Neural cell (in vitro differentiated cells): Measurements from ENCODE around the gene OR4N2. TPM values are rescaled to one million over a fixed set of nuclear protein-coding genes. Genes with fewer than 3 reads are reported as not detected.
"Not testable (repeated sequence)": the region's sequence is repeated elsewhere in the genome, so short reads cannot be mapped to it uniquely, and the experiment has no call there.

Experiments used
- H2AFZ ChIP-seq: fragments of 200-600, 300-800 bp; sonication (generic), shearing (Covaris generic); 2 replicates; pipeline ENCODE4 v1.6.0; 2014; ENCODE audit warnings: low read depth, mild to moderate bottlenecking, antibody characterized with exemption, low read length, moderate library complexity
- H3F3A ChIP-seq: fragments of 200-600 bp; shearing (Covaris generic); 2 replicates; pipeline ENCODE4 v1.6.1; 2016; ENCODE audit warnings: mild to moderate bottlenecking, moderate library complexity, mixed read lengths, antibody characterized with exemption, low read length; ENCODE audit not compliant: insufficient read depth, poor library complexity, severe bottlenecking
- H3K27ac ChIP-seq: fragments of 200-600, 300-800 bp; sonication (generic), shearing (Covaris generic); 2 replicates; pipeline ENCODE4 v1.5.1; 2014; ENCODE audit warnings: mild to moderate bottlenecking, low read length, moderate library complexity
- H3K27me3 ChIP-seq: fragments of 300-800, 200-600 bp; sonication (generic), shearing (Covaris generic); 2 replicates; pipeline ENCODE4 v1.6.0; 2014; ENCODE audit warnings: mild to moderate bottlenecking, low read depth, low read length, moderate library complexity; ENCODE audit not compliant: insufficient read depth
- H3K36me3 ChIP-seq: fragments of 300-800, 200-600 bp; sonication (generic), shearing (Covaris generic); 2 replicates; pipeline ENCODE4 v1.5.1; 2014; ENCODE audit warnings: mild to moderate bottlenecking, antibody characterized with exemption, low read length, moderate library complexity; ENCODE audit not compliant: insufficient read depth
- H3K4me2 ChIP-seq: fragments of 300-800, 200-600 bp; sonication (generic), shearing (Covaris generic); 2 replicates; pipeline ENCODE4 v1.6.0; 2014; ENCODE audit warnings: mild to moderate bottlenecking, low read length
- H3K4me3 ChIP-seq: fragments of 300-800, 200-600 bp; sonication (generic), shearing (Covaris generic); 2 replicates; pipeline ENCODE4 v1.5.1; 2014; ENCODE audit warnings: mild to moderate bottlenecking, low read length, moderate library complexity
- H3K79me2 ChIP-seq: fragments of 200-600 bp; shearing (Covaris generic); replicated peaks from 2 replicates; pipeline ENCODE4 v1.6.0; 2014; ENCODE audit warnings: mild to moderate bottlenecking, low read length, moderate library complexity; ENCODE audit not compliant: insufficient read depth
- H3K9ac ChIP-seq: fragments of 300-800, 200-600 bp; sonication (generic), shearing (Covaris generic); 2 replicates; pipeline ENCODE4 v1.6.1; 2016; ENCODE audit warnings: mild to moderate bottlenecking, low read length, mixed read lengths
- H3K9me2 ChIP-seq: fragments of 200-600 bp; shearing (Covaris generic); 2 replicates; pipeline ENCODE4 v1.6.1; 2016; ENCODE audit warnings: mild to moderate bottlenecking, low read length, mixed read lengths; ENCODE audit not compliant: insufficient read depth
- H3K9me3 ChIP-seq: fragments of 200-600, 300-800 bp; sonication (generic), shearing (Covaris generic); 2 replicates; pipeline ENCODE4 v1.6.1; 2016; ENCODE audit warnings: mild to moderate bottlenecking, mixed run types, low read length, moderate library complexity, mixed read lengths
- H4K20me1 ChIP-seq: fragments of 200-600 bp; shearing (Covaris generic); 2 replicates; pipeline ENCODE4 v1.6.1; 2016; ENCODE audit warnings: mild to moderate bottlenecking, mixed run types; ENCODE audit not compliant: insufficient read depth
- EP300 ChIP-seq: fragments of 450-650 bp; conservative IDR thresholded peaks from 2 replicates; pipeline ENCODE4 v1.6.1; 2014; ENCODE audit warnings: antibody characterized with exemption, mild to moderate bottlenecking, moderate library complexity; ENCODE audit not compliant: poor library complexity, severe bottlenecking
- EZH2 ChIP-seq: fragments of 200-600, 300-800 bp; shearing (Covaris generic), sonication (generic); IDR thresholded peaks from 2 replicates; pipeline ENCODE4 v1.6.1; 2014; ENCODE audit warnings: antibody characterized with exemption, low read length, borderline replicate concordance, mild to moderate bottlenecking; ENCODE audit not compliant: insufficient read depth, poor library complexity, severe bottlenecking
- MXI1 ChIP-seq: fragments of 450-650 bp; conservative IDR thresholded peaks from 2 replicates; pipeline ENCODE4 v1.6.1; 2014; ENCODE audit warnings: antibody characterized with exemption, mild to moderate bottlenecking; ENCODE audit not compliant: poor library complexity, severe bottlenecking
- POLR2AphosphoS5 ChIP-seq: IDR thresholded peaks from 2 replicates; pipeline ENCODE4 v1.6.1; 2012
- RAD21 ChIP-seq: fragments of 450-650 bp; conservative IDR thresholded peaks from 2 replicates; pipeline ENCODE4 v1.6.1; 2014; ENCODE audit warnings: antibody characterized with exemption, mild to moderate bottlenecking, moderate library complexity
- SMC3 ChIP-seq: fragments of 450-650 bp; conservative IDR thresholded peaks from 2 replicates; pipeline ENCODE4 v1.6.1; 2014; ENCODE audit warnings: antibody characterized with exemption, mild to moderate bottlenecking, moderate library complexity; ENCODE audit not compliant: poor library complexity
- TAF1 ChIP-seq: IDR thresholded peaks from 2 replicates; pipeline ENCODE4 v1.6.1; 2012; ENCODE audit warnings: low read depth
- polyA plus RNA-seq: library from polyadenylated mRNA; depleted of rRNA; stranded (reverse); fragments of >200 nt; gene quantifications from 2 replicates; pipeline ENCODE4 v1.2.3, GENCODE V29; 2014
- TF ChIP-seq, protein P1 (sequence below): IDR thresholded peaks from 2 replicates; pipeline ENCODE4 v1.6.1; 2012; ENCODE audit warnings: borderline replicate concordance
- TF ChIP-seq, protein P2 (sequence below): fragments of 450-650 bp; IDR thresholded peaks from 2 replicates; pipeline ENCODE4 v1.5.1; 2014; ENCODE audit warnings: antibody characterized with exemption, mild to moderate bottlenecking, moderate library complexity; ENCODE audit not compliant: poor library complexity, severe bottlenecking

OR4N2 gene
- polyA plus RNA-seq, 1 donor from 2014 or later = not detected

DNA sequence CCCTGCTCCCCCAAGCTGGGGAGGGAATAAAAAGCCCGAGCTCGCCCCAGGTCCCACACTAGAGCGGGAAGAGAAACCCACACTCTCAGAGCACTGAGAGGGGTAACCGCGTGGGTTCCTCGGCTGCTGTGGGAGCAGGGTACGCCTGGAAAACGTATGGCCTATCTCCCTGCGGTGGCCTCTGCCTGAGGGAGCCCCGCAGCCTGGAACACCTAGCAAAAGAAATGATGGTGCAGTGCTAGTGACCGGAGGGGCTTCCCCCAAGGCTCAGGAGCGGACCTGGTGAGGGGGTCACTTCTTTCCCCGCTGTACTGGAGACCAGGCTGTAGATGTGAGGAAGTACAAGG, 2.5 kb upstream of the OR4N2 start:
- Histone ChIP-seq H3K9me3 (peaks cover 6% of the 10 kb centered on the region), H2AFZ (no peak overlapping the region), H3K79me2 (no peaks in the 10 kb centered on the region), H3K9me2 (no peaks in the 10 kb centered on the region), H3K36me3 (no peaks in the 10 kb centered on the region), H3K4me2 (no peak overlapping the region), H3K27me3 (no peaks in the 10 kb centered on the region), H3K27ac (no peak overlapping the region), H3F3A (no peaks in the 10 kb centered on the region), H3K9ac (no peak overlapping the region), H3K4me3 (no peak overlapping the region), H4K20me1 (no peaks in the 10 kb centered on the region)
- TF ChIP-seq POLR2AphosphoS5 (no peak), EZH2 (no peak), MXI1 (no peak), EP300 (no peak), TAF1 (no peak), RAD21 (no peak), SMC3 (no peak)
- TF ChIP-seq, protein P1, sequence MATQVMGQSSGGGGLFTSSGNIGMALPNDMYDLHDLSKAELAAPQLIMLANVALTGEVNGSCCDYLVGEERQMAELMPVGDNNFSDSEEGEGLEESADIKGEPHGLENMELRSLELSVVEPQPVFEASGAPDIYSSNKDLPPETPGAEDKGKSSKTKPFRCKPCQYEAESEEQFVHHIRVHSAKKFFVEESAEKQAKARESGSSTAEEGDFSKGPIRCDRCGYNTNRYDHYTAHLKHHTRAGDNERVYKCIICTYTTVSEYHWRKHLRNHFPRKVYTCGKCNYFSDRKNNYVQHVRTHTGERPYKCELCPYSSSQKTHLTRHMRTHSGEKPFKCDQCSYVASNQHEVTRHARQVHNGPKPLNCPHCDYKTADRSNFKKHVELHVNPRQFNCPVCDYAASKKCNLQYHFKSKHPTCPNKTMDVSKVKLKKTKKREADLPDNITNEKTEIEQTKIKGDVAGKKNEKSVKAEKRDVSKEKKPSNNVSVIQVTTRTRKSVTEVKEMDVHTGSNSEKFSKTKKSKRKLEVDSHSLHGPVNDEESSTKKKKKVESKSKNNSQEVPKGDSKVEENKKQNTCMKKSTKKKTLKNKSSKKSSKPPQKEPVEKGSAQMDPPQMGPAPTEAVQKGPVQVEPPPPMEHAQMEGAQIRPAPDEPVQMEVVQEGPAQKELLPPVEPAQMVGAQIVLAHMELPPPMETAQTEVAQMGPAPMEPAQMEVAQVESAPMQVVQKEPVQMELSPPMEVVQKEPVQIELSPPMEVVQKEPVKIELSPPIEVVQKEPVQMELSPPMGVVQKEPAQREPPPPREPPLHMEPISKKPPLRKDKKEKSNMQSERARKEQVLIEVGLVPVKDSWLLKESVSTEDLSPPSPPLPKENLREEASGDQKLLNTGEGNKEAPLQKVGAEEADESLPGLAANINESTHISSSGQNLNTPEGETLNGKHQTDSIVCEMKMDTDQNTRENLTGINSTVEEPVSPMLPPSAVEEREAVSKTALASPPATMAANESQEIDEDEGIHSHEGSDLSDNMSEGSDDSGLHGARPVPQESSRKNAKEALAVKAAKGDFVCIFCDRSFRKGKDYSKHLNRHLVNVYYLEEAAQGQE = no peak
- TF ChIP-seq, protein P2, sequence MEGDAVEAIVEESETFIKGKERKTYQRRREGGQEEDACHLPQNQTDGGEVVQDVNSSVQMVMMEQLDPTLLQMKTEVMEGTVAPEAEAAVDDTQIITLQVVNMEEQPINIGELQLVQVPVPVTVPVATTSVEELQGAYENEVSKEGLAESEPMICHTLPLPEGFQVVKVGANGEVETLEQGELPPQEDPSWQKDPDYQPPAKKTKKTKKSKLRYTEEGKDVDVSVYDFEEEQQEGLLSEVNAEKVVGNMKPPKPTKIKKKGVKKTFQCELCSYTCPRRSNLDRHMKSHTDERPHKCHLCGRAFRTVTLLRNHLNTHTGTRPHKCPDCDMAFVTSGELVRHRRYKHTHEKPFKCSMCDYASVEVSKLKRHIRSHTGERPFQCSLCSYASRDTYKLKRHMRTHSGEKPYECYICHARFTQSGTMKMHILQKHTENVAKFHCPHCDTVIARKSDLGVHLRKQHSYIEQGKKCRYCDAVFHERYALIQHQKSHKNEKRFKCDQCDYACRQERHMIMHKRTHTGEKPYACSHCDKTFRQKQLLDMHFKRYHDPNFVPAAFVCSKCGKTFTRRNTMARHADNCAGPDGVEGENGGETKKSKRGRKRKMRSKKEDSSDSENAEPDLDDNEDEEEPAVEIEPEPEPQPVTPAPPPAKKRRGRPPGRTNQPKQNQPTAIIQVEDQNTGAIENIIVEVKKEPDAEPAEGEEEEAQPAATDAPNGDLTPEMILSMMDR = no peak

DNA sequence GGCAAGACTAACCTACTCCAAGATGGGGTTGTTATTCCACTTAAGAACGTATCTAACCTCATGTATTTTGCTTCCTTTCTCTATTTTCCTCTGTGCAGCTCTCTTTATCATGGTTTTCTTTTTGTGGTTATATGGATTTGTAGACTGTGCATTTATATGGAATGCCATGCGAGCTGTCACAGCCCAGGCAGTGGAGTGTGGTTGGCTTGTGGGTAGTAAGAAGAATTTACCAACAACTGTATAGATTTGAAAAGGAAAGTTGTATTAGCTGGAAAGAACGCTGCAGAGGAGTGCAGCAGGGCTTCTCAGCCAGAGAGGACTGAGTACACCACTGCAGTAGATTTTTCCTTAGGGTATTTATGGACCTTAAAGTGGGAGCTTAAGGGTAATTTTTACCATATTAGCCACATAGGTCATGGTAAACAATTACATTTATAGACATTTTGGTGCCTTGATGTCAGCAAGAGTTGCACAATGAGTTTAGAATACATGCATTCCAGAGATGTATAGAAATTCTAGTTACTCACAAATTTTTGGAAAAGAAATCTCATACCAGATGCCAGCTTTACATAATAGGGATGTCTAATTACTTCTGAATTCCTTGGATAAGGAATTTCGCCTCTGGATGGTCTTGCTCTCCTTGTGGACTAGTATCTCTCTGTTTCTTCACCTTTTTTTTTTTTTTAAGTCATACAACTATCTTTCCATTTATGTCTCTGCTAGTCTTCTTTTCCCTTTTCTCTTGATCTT, 9.8 kb downstream of the OR4N2 start:
- not testable (repeated sequence) for H3K27ac ChIP-seq, H4K20me1 ChIP-seq, H3K9me3 ChIP-seq, H3K27me3 ChIP-seq, H3K9ac ChIP-seq, H3K79me2 ChIP-seq, H3K4me2 ChIP-seq, H3K9me2 ChIP-seq, H3K4me3 ChIP-seq, H2AFZ ChIP-seq, H3K36me3 ChIP-seq, H3F3A ChIP-seq

DNA sequence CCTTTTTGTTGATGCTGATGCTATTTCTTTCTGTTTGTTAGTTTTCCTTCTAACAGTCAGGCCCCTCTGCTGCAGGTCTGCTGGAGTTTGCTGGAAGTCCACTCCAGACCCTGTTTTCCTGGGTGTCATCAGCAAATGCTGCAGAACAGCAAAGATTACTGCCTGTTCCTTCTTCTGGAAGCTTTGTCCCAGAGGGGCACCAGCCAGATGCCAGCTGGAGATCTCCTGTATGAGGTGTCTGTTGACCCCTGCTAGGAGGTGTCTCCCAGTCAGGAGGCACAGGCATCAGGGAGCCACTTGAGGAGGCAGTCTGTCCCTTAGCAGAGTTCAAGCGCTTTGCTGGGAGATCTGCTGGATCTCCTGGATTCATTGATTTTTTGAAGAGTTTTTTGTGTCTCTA, 16.3 kb downstream of the OR4N2 start:
- not testable (repeated sequence) for H3K27ac ChIP-seq, H4K20me1 ChIP-seq, H2AFZ ChIP-seq, H3F3A ChIP-seq, H3K9me2 ChIP-seq, H3K9me3 ChIP-seq, H3K4me3 ChIP-seq, H3K36me3 ChIP-seq, H3K79me2 ChIP-seq, H3K9ac ChIP-seq, H3K4me2 ChIP-seq, H3K27me3 ChIP-seq

DNA sequence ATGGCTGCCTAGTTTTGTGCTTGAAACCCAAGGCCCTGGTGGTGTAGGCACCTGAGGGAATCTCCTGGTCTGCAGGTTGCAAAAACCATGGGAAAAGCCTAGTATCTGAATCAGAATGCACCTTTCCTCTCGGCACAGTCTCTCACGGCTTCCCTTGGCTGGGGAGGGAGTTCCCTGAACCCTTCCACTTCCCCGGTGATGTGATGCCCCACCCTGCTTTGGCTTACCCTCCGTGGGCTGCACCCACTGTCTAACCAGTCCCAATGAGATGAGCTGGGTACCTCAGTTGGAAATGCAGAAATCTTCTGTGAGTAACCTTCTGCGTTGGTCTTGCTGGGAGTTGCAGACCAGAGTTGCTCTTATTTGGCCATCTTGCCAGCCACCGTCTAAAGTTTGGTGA, 17.4 kb downstream of the OR4N2 start:
- H3K9ac ChIP-seq, H2AFZ ChIP-seq, H3K27ac ChIP-seq, H3K79me2 ChIP-seq, H3K4me3 ChIP-seq, H3F3A ChIP-seq, H4K20me1 ChIP-seq, H3K27me3 ChIP-seq, H3K9me3 ChIP-seq, H3K36me3 ChIP-seq, H3K4me2 ChIP-seq, H3K9me2 ChIP-seq: not testable (repeated sequence)
